ENCODE results near the gene P3H2. TPM values are rescaled to one million over a fixed set of nuclear protein-coding genes. Genes with fewer than 3 reads are reported as not detected.

Gene P3H2
- total RNA-seq, 1 donor from 2014 or later = 11.4 TPM

DNA sequence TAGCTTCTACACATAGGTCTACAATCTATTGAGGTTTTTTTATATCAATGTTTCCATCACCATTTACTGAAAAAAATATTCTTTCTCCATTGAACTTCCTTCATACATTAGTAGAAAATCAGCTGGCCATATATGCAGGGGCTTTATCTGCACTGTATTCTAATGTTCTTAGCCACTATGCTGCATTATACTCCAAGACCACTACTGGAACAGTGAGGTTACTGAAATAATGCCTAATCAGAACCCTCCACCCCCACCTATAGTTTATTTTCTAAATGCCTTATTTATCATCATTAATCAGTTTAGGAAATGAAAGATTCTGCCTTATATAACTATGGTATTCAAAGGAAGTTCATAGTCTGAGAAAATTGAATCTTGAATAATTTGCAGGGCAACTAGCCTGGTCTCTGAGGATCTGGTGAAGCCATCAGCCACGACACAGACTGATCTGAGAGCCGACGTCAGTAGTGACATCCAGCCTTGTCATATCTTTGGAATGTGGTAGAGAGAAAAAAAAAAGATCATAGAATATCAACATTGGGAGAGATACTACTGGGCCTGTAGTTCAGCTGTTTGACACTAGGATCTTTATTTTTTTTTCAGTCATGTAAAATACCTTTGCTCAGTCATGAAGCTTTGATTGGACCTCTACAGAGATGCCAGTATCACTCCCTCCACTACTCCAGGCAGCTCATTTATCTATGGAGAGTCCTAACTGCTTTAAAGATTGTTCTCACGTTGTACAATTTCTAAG is 66.6 kb downstream of the P3H2 start:
- DNase-seq (ENCODE audit: low spot score) = no peak

GRCh38 chr3:190051641-190052040 is 69.1 kb downstream of the P3H2 start:
- no peak for DNase-seq (ENCODE audit: low spot score)

DNA sequence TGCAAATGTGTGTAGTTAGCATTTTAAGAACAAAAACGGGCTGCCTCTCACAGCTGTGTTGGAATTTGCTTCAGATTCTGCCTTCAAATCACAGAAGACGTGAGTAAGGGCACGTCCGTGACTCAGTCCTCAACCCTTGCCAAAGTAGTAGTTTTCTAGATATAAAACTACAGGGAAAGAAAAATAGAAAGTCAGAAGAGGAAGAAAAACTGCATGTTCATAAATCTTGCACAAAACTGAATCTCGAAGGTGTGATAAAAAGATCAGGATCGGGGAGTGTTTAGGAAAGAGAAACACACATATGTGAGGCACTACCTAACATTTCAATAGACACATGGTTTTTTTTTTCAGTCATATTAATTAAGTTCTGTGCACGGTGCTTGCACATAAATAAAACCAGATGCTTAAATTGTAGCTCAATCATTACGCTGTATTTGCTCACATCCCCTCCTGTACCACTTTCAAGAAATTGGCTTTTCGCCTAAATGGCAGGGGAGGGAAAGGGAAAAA is 71.7 kb downstream of the P3H2 start:
- no peak for DNase-seq (ENCODE audit: low spot score)

DNA sequence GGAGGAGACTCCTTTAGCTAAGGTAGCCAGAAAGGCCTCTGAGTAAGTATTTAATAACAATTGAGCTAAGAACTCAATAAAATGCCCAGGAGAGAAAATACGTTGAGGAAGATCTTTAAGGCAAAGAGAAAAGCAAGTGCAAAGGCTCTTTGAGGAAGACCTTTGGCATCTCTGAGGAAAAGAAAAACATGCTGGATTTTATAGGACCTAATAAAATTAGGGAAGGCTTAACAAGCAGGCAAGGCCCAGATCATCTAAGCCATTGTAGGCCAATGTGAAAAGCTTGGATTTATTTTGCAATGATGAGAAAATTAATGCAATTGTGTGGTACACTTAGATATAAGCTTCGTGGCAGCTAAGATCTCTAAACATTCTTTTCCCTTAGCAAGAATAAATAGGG is 75.7 kb downstream of the P3H2 start:
- no peak for DNase-seq (ENCODE audit: low spot score)

GRCh38 chr3:190044142-190044541 is 76.6 kb downstream of the P3H2 start:
- DNase-seq (ENCODE audit: low spot score) = no peak

- no peak for DNase-seq (ENCODE audit: low spot score)
Observed at GRCh38 chr3:190043741-190044140, 77.0 kb downstream of the P3H2 start.

DNA sequence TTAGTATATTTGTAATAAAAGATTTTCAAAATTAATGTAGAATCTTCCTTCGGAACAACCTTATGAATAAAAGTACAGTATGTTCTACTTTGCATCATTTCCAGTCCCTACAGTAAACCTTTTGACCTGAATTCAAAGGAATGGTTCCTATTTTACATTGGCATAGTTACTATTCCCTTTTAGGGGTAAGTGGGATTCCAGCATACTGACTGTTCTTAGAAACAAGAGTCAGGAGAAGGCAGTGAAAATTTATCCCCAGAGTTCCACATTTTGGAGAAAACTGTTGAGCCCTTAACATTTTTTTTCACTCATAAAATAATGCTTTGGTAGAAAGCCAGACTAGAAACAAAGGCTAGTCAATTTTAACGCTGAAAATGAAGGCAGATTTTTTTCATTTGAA is 78.1 kb downstream of the P3H2 start:
- DNase-seq (ENCODE audit: low spot score) = no peak

- no peak for DNase-seq (ENCODE audit: low spot score)
Observed at GRCh38 chr3:190041333-190042041, 79.2 kb downstream of the P3H2 start.

- DNase-seq (ENCODE audit: low spot score) = no peak
Observed at GRCh38 chr3:190040145-190040544, 80.6 kb downstream of the P3H2 start.

GRCh38 chr3:190038050-190038933 is 82.4 kb downstream of the P3H2 start:
- DNase-seq (ENCODE audit: low spot score) = peak; percentile 46

GRCh38 chr3:190036631-190037030 is 84.1 kb downstream of the P3H2 start:
- DNase-seq (ENCODE audit: low spot score) = no peak

GRCh38 chr3:190034446-190034845 is 86.3 kb downstream of the P3H2 start:
- no peak for DNase-seq (ENCODE audit: low spot score)

DNA sequence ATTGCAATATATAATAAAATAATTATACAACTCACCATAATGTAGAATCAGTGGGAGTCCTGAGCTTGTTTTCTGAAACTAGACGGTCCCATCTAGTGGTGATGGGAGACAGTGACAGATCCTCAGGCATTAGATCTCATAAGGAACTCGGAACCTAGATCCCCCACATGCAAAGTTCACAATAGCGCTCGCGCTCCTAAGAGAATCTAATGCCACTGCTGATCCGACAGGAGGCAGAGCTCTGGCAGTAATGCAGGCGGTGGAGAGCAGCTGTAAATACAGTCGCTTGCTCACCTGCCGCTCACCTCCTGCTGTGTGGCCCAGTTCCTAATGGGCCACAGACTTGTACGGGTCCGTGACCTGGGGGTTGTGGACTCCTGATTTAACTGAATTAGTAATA is 87.8 kb downstream of the P3H2 start:
- no peak for DNase-seq (ENCODE audit: low spot score)

DNA sequence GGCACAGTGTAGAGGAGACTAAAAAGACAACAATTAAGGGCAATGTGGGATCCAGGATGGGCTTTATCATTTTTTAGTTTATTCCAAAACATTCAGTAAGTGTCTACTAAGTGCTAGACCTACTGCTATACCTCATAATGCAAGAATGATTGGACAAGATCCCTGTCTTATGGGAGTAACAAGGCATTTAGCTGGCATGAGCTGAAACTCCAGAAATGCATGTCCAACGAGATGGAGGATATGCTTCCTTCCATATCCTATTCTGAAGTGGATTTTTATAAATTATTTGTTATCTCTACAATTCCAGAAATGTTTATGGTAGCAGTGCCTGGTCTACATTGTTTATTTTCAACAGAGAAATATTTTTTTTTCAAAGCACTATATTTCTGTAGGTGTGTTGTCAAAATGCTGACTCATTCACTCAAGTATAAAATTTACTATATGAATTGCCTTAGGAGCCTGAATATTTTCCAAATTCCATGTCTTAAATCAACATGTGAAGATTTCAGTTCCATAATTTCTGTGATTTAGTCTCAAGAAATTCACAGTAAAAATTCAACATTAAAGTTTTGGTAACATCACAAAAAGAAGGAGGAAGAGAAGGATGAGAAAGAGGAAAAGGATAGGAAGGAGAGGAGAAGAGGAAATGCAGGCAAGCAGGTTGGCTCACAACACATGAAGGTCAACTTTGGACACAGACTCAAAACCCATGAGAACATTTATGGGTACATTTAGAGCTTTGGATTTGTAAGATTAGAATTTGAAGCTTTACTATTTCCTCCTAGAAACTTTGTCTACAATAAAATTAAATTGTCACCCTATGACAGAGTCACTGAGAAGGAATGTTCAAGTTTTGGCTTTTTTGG is 88.6 kb downstream of the P3H2 start:
- DNase-seq (ENCODE audit: low spot score) = no peak

- no peak for DNase-seq (ENCODE audit: low spot score)
Observed at GRCh38 chr3:190027116-190027515, 93.6 kb downstream of the P3H2 start.

DNA sequence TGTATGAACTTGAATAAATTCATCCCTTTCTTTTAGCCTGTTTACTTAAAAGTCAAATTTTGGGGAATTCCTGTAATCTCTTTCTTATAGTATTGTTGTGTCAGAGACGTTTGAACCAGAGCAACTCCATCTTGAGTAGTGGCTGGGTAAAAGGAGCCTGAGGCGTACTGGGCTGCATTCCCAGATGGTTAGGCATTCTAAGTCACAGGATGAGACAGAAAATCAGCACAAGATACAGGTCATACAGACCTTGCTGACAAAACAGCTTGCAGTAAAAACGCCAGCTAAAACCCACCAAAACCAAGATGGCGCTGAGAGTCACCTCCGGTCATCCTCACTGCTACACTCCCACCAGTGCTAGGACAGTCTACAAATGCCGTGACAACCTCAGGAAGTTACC is 94.5 kb downstream of the P3H2 start:
- DNase-seq (ENCODE audit: low spot score) = no peak

- no peak for DNase-seq (ENCODE audit: low spot score)
Observed at GRCh38 chr3:190024912-190025311, 95.8 kb downstream of the P3H2 start.

DNA sequence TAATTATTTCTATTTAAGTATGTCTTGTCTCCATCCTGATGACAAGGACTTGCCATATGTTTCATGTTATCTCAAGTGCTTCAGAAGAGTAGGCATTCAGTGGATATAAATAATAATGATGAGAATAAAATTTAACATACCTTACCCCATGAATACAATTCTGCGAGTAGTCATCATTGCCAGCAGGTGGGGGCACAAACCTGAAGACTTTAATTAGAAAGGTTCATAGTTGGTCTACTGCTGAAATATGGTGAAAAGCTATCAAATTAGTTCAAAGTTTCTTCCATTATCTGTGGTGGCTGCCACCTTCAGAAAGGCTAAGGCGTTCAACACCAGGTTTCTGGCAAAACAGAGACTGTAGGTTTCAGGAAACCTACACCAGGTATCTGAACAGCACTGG is 100.9 kb downstream of the P3H2 start:
- no peak for DNase-seq (ENCODE audit: low spot score)

- DNase-seq (ENCODE audit: low spot score) = no peak
Observed at GRCh38 chr3:190019006-190019405, 101.7 kb downstream of the P3H2 start.

- DNase-seq (ENCODE audit: low spot score) = no peak
Observed at GRCh38 chr3:190018460-190018859, 102.2 kb downstream of the P3H2 start.
